ENCODE data around the gene PCBP2. TPM values are rescaled to one million over a fixed set of nuclear protein-coding genes. Genes with fewer than 3 reads are reported as not detected.
"Not testable (repeated sequence)": the region's sequence is repeated elsewhere in the genome, so short reads cannot be mapped to it uniquely, and the experiment has no call there.

PCBP2 gene
- polyA plus RNA-seq, 3 donors = 79.6 to 588 (median 81.9) TPM

- intact Hi-C loops (cut with micrococcal nuclease) = loop anchor here (2.0 to 5.0 kb wide), 3 partner anchors 37 to 67 kb away; partner anchors contain the start of gene SP1 (in 2 of the 2)
- no peaks in the 10 kb centered on the region for H3K9me3 Mint-ChIP-seq
- Histone ChIP-seq H3K27me3 (ENCODE audit: control insufficient read depth in 2 of 2, insufficient read depth in 2 of 2, low read length in 2 of 2) (no peaks in the 10 kb centered on the region), H3K4me3 (replicated peaks in 1 of 3; ENCODE audit: low read depth in 2 of 3, low read length in 3 of 3) (no peak overlapping the region), H3K9me3 (replicated peaks in 1 of 2; ENCODE audit: control insufficient read depth in 1 of 2, insufficient read depth in 1 of 2, low read length in 2 of 2) (no peaks in the 10 kb centered on the region), H3K27ac (ENCODE audit: low read depth in 1 of 2, low read length in 2 of 2) (no peak overlapping the region), H2AFZ (ENCODE audit: insufficient read depth, low read depth, low read length, poor library complexity, severe bottlenecking) (no peak overlapping the region), H4K20me1 (ENCODE audit: insufficient read depth, low read length) (peaks cover 7% of the 10 kb centered on the region), H3K79me2 (ENCODE audit: insufficient read depth, low read length) (no peaks in the 10 kb centered on the region), H3K36me3 (replicated peaks in 1 of 2; ENCODE audit: control insufficient read depth in 1 of 2, insufficient read depth in 2 of 2, low read length in 2 of 2) (no peaks in the 10 kb centered on the region), H3K9ac (ENCODE audit: insufficient read depth, low read length, poor library complexity, severe bottlenecking) (no peak overlapping the region), H3K4me1 (ENCODE audit: control insufficient read depth in 1 of 2, insufficient read depth in 2 of 2, low read length in 2 of 2) (peaks cover 21 to 25% of the 10 kb centered on the region in 2 donors), H3K4me2 (replicated peaks; ENCODE audit: extremely low read depth, low read length, poor library complexity, severe bottlenecking) (no peak overlapping the region)
- no peak overlapping the region for H3K4me3 Mint-ChIP-seq
- H3K4me1 Mint-ChIP-seq = peaks cover 42% of the 10 kb centered on the region
- TF ChIP-seq CTCF (IDR thresholded peaks at IDR 0.05) = no peak
- DNase-seq = no peak
- H3K36me3 Mint-ChIP-seq = peaks cover 0 to 2% of the 10 kb centered on the region in 2 donors
- WGBS (ENCODE audit: insufficient coverage) = 100% methylated on average over 2 of the region's 2 CpGs
- no peak overlapping the region for H3K27ac Mint-ChIP-seq
- peaks cover 1 to 4% (median 2%) of the 10 kb centered on the region in 3 donors for H3K27me3 Mint-ChIP-seq (ENCODE audit: low read depth in 3 of 3)
Observed at GRCh38 chr12:53419756-53420155, 32.1 kb upstream of the PCBP2 start.

GRCh38 chr12:53422247-53422646, 29.7 kb upstream of the PCBP2 start:
- not testable (repeated sequence) for H3K9me3 Mint-ChIP-seq; H3K9me3 ChIP-seq (replicated peaks in 1 of 2; ENCODE audit: control insufficient read depth in 1 of 2, insufficient read depth in 1 of 2, low read length in 2 of 2); DNase-seq; H3K36me3 Mint-ChIP-seq; H3K27ac ChIP-seq (ENCODE audit: low read depth in 1 of 2, low read length in 2 of 2); H3K4me3 Mint-ChIP-seq; H4K20me1 ChIP-seq (ENCODE audit: insufficient read depth, low read length); H3K9ac ChIP-seq (ENCODE audit: insufficient read depth, low read length, poor library complexity, severe bottlenecking); H3K27me3 ChIP-seq (ENCODE audit: control insufficient read depth in 2 of 2, insufficient read depth in 2 of 2, low read length in 2 of 2); H3K4me3 ChIP-seq (replicated peaks in 1 of 3; ENCODE audit: low read depth in 2 of 3, low read length in 3 of 3); H3K79me2 ChIP-seq (ENCODE audit: insufficient read depth, low read length); H3K27ac Mint-ChIP-seq; H3K4me2 ChIP-seq (replicated peaks; ENCODE audit: extremely low read depth, low read length, poor library complexity, severe bottlenecking); H2AFZ ChIP-seq (ENCODE audit: insufficient read depth, low read depth, low read length, poor library complexity, severe bottlenecking); H3K36me3 ChIP-seq (replicated peaks in 1 of 2; ENCODE audit: control insufficient read depth in 1 of 2, insufficient read depth in 2 of 2, low read length in 2 of 2); H3K27me3 Mint-ChIP-seq (ENCODE audit: low read depth in 3 of 3)
- peaks cover 14 to 18% of the 10 kb centered on the region in 2 donors for H3K4me1 ChIP-seq (ENCODE audit: control insufficient read depth in 1 of 2, insufficient read depth in 2 of 2, low read length in 2 of 2)
- intact Hi-C loops (cut with micrococcal nuclease) = loop anchor here (5.0 kb wide), 1 partner anchor 40 kb away; the partner anchor contains the start of gene SP1 (in 2 of the 2)
- 82% methylated on average over 3 of the region's 12 CpGs for whole genome bisulfite sequencing (ENCODE audit: insufficient coverage)
- peaks cover 20% of the 10 kb centered on the region for H3K4me1 Mint-ChIP-seq

Measured in CD14-positive monocyte (primary cell).